ENCODE data around the gene CCDC9B.

GRCh38 chr15:40369474-40369869 is 28.7 kb upstream of the CCDC9B start:
- TF ChIP-seq STAT6 (CRISPR knock-in tag; conservative IDR thresholded peaks at IDR 0.05; ENCODE audit: low read depth) (no peak), CTCF (IDR thresholded peaks at IDR 0.05) (no peak), USF2 (CRISPR knock-in tag; IDR thresholded peaks at IDR 0.05) (no peak), USF1 (CRISPR knock-in tag; IDR thresholded peaks at IDR 0.05) (no peak), FOXJ3 (CRISPR knock-in tag; IDR thresholded peaks at IDR 0.05; ENCODE audit: borderline replicate concordance) (no peak), ATF2 (CRISPR knock-in tag; IDR thresholded peaks at IDR 0.05; ENCODE audit: borderline replicate concordance, low read depth) (no peak), NR2C2 (CRISPR knock-in tag; IDR thresholded peaks at IDR 0.05) (no peak), NFE2L1 (CRISPR knock-in tag; IDR thresholded peaks at IDR 0.05) (no peak), GABPB1 (CRISPR knock-in tag; IDR thresholded peaks at IDR 0.05) (no peak), E2F1 (CRISPR knock-in tag; IDR thresholded peaks at IDR 0.05) (no peak), ATF1 (CRISPR knock-in tag; IDR thresholded peaks at IDR 0.05) (no peak), TCF7 (CRISPR knock-in tag; IDR thresholded peaks at IDR 0.05; ENCODE audit: low read depth) (no peak), MLX (CRISPR knock-in tag; IDR thresholded peaks at IDR 0.05) (no peak)

Data from WTC11 (cell line).